Measurements from ENCODE around the gene GABBR2.

The GABBR2 gene

DNA sequence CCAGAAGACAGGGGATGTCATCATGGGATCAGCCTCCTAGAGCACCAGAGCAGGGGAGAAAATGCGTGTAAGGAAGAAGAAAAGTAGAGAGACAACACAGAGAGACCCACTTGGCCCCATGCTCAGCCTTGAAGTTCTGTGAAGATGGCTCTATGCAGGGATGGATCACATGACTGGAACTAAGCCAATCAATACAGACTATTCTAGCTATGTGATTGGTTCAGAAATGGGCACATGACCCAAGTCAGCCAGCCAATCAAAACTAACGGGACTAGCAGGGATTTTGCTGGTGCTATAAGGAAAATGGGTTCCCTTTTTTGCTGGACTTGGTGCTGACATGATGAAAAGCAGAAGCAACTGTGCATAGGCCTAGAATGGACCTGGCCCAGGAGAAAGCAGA lies 280.3 kb downstream of the GABBR2 start:
- no peak for DNase-seq (ENCODE audit: insufficient read length)
- no peak for TF ChIP-seq POLR2AphosphoS5 (IDR thresholded peaks at IDR 0.05; ENCODE audit: low read depth, low read length)
- TF ChIP-seq POLR2A (IDR thresholded peaks at IDR 0.05; ENCODE audit: low read depth, low read length) = no peak
- no peak for TF ChIP-seq TAF1 (IDR thresholded peaks at IDR 0.05; ENCODE audit: borderline replicate concordance, low read depth, low read length)
- FAIRE-seq = no peak

GRCh38 chr9:98427491-98427890 lies 281.2 kb downstream of the GABBR2 start:
- TF ChIP-seq POLR2AphosphoS5 (IDR thresholded peaks at IDR 0.05; ENCODE audit: low read depth, low read length) = no peak
- no peak for TF ChIP-seq TAF1 (IDR thresholded peaks at IDR 0.05; ENCODE audit: borderline replicate concordance, low read depth, low read length)
- no peak for TF ChIP-seq POLR2A (IDR thresholded peaks at IDR 0.05; ENCODE audit: low read depth, low read length)
- DNase-seq (ENCODE audit: insufficient read length) (no peak), FAIRE-seq (no peak)

DNA sequence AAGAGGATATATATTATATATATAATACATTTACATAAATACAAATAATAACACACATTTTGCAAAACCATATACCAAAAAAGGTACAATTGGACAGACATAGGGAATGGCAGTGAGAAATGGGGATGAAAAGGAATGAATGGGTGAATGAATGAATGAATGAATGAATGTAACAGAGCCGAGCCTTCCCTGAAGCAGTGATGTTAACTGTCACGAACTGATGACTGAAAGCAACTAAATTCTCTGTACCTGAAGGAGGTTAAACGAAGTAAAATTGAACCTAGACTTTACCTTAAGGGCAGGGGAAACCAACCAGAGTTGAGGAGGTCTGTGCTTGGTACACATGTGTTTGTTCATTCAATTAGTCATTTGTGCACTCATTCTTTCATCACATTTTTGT lies 283.7 kb downstream of the GABBR2 start:
- no peak for DNase-seq (ENCODE audit: insufficient read length)
- FAIRE-seq = no peak
- TF ChIP-seq POLR2AphosphoS5 (IDR thresholded peaks at IDR 0.05; ENCODE audit: low read depth, low read length) = no peak
- no peak for TF ChIP-seq POLR2A (IDR thresholded peaks at IDR 0.05; ENCODE audit: low read depth, low read length)
- no peak for TF ChIP-seq TAF1 (IDR thresholded peaks at IDR 0.05; ENCODE audit: borderline replicate concordance, low read depth, low read length)

- DNase-seq (ENCODE audit: insufficient read length) (no peak), FAIRE-seq (no peak)
- TF ChIP-seq TAF1 (IDR thresholded peaks at IDR 0.05; ENCODE audit: borderline replicate concordance, low read depth, low read length) (no peak), POLR2A (IDR thresholded peaks at IDR 0.05; ENCODE audit: low read depth, low read length) (no peak), POLR2AphosphoS5 (IDR thresholded peaks at IDR 0.05; ENCODE audit: low read depth, low read length) (no peak)
Observed at GRCh38 chr9:98419260-98419603, 289.5 kb downstream of the GABBR2 start.

DNA sequence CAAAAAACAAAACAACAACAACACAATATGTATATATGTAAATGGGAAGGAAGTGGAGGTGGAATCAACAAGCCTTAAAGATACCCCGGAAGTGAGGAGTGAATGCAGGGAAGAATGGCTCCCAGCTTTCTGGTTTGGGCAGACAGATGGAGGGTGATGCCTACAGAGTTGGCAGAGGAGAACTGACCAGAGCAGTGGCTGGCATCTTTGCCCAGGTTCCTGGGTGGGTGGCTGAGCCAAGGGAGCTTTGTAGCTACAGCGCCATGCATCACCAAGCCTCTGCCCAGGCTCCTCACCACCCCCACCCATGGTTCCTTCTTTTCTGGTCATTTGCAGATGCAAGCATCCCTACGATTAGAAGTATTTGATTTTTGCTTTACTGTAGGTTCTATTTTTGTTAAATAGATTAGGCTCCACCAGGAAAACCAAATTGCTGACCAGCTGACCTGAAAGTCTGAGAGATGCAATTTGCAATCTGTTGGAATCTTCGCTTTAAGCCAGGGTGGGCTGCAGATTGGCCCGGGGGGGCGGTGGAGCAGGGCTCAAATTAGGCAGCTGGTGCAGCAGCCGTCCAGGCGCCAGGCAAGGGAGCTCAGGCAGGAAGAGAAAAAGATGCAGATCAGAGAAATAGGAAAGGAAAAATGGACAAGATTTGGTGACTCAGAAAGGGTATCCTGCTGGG lies 290.0 kb downstream of the GABBR2 start:
- DNase-seq (ENCODE audit: insufficient read length) (no peak), FAIRE-seq (no peak)
- no peak for TF ChIP-seq TAF1 (IDR thresholded peaks at IDR 0.05; ENCODE audit: borderline replicate concordance, low read depth, low read length)
- no peak for TF ChIP-seq POLR2AphosphoS5 (IDR thresholded peaks at IDR 0.05; ENCODE audit: low read depth, low read length)

DNA sequence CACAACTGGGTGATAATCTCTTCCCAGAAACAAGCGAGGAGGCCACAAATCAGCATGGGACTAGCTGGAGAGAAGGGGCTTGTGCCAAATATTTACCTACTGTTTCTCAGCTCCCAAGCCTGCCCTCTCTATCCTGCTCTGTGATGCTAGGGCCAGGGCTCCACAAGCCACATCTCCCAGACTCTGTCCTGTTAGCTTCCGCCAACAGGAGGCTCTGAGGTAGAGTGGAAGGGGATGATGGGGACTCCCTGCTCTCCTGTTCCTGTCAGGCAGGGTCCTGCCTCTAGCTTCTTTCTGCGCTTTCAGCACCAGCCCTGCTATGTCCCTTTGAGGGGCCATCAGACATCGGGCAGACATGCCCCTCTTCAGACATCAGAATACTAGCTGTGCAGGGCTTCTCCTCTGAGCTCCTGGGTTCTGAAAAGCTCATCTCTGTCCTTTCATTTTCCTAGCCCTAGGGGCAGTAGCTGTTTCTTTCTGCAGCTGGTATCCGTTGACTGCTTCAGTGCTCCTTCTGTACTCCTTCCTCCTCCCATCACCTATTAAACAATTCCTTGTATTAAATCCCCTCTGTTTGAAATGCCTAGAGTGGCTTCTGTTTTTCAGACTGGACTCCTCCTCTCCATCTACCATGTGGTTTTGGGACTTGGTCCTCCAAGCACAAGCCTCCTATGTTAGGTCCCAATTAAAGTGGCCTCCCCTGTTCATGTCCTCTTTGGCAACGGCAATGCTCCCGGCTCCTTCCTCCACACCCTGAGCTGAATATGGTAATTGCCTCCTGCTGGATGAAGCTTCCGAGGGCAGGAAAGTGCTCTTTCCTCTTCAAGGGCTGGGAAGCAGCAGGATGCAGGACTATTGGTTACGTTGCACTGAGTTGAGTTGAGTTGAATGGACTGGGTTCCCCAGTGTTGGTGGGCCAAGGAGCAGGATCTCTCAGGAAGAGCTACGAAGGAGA lies 292.2 kb downstream of the GABBR2 start:
- DNase-seq (ENCODE audit: insufficient read length) = no peak
- no peak for FAIRE-seq
- no peak for TF ChIP-seq POLR2AphosphoS5 (IDR thresholded peaks at IDR 0.05; ENCODE audit: low read depth, low read length)
- no peak for TF ChIP-seq POLR2A (IDR thresholded peaks at IDR 0.05; ENCODE audit: low read depth, low read length)
- no peak for TF ChIP-seq TAF1 (IDR thresholded peaks at IDR 0.05; ENCODE audit: borderline replicate concordance, low read depth, low read length)

GRCh38 chr9:98415782-98416181 lies 293.0 kb downstream of the GABBR2 start:
- TF ChIP-seq POLR2A (IDR thresholded peaks at IDR 0.05; ENCODE audit: low read depth, low read length) (no peak), TAF1 (IDR thresholded peaks at IDR 0.05; ENCODE audit: borderline replicate concordance, low read depth, low read length) (no peak), POLR2AphosphoS5 (IDR thresholded peaks at IDR 0.05; ENCODE audit: low read depth, low read length) (no peak)
- no peak for DNase-seq (ENCODE audit: insufficient read length)
- no peak for FAIRE-seq

GRCh38 chr9:98413084-98413483 lies 295.7 kb downstream of the GABBR2 start:
- no peak for DNase-seq (ENCODE audit: insufficient read length)
- no peak for FAIRE-seq

GRCh38 chr9:98412101-98412842 lies 296.5 kb downstream of the GABBR2 start:
- FAIRE-seq (no peak), DNase-seq (ENCODE audit: insufficient read length) (no peak)
- TF ChIP-seq POLR2AphosphoS5 (IDR thresholded peaks at IDR 0.05; ENCODE audit: low read depth, low read length) = no peak
- no peak for TF ChIP-seq TAF1 (IDR thresholded peaks at IDR 0.05; ENCODE audit: borderline replicate concordance, low read depth, low read length)
- TF ChIP-seq POLR2A (IDR thresholded peaks at IDR 0.05; ENCODE audit: low read depth, low read length) = no peak

More at GRCh38 chr9:98413084-98413483, 295.7 kb downstream of the GABBR2 start:
- TF ChIP-seq POLR2A (IDR thresholded peaks at IDR 0.05; ENCODE audit: low read depth, low read length) = no peak
- TF ChIP-seq TAF1 (IDR thresholded peaks at IDR 0.05; ENCODE audit: borderline replicate concordance, low read depth, low read length) = no peak
- TF ChIP-seq POLR2AphosphoS5 (IDR thresholded peaks at IDR 0.05; ENCODE audit: low read depth, low read length) = no peak

- DNase-seq (ENCODE audit: insufficient read length) (no peak), FAIRE-seq (no peak)
- TF ChIP-seq TAF1 (IDR thresholded peaks at IDR 0.05; ENCODE audit: borderline replicate concordance, low read depth, low read length) (no peak), POLR2A (IDR thresholded peaks at IDR 0.05; ENCODE audit: low read depth, low read length) (no peak), POLR2AphosphoS5 (IDR thresholded peaks at IDR 0.05; ENCODE audit: low read depth, low read length) (no peak)
Observed at GRCh38 chr9:98410185-98410697, 298.5 kb downstream of the GABBR2 start.

DNA sequence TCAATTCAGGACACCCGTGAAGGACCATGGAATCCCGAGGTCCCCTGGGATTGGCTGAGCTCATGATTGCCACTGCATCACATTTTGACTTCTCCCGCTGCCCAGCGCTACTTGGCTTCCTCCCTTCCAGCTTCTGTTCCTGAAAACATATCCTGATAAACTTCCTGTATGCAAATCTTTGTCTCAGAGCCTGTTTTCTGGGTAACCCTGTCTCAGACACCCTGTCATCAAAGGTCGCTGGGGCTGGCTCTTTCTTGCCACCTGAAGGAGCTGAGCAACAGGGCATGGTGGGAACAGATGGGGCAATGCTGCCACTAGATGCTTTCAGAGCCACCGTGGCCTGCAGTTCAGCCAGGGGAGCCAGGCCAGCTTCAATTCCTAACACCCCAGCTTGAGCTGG lies 299.0 kb downstream of the GABBR2 start:
- DNase-seq (ENCODE audit: insufficient read length) (no peak), FAIRE-seq (no peak)
- TF ChIP-seq POLR2AphosphoS5 (IDR thresholded peaks at IDR 0.05; ENCODE audit: low read depth, low read length) (no peak), POLR2A (IDR thresholded peaks at IDR 0.05; ENCODE audit: low read depth, low read length) (no peak), TAF1 (IDR thresholded peaks at IDR 0.05; ENCODE audit: borderline replicate concordance, low read depth, low read length) (no peak)

Data from GM12892 (cell line).